ENCODE results near the gene ACSL6.

Gene ACSL6

GRCh38 chr5:132024117-132024435 lies 12.6 kb upstream of the ACSL6 start:
- H3F3A ChIP-seq (ENCODE audit: control insufficient read depth, insufficient read depth), result no peaks in the 10 kb centered on the region
- H3K4me3 ChIP-seq (ENCODE audit: low read length), result no peak overlapping the region
- peaks cover 8% of the 10 kb centered on the region for H3K4me1 ChIP-seq (ENCODE audit: control insufficient read depth, low read length)
- no peak for TF ChIP-seq EZH2phosphoT487 (IDR thresholded peaks at IDR 0.05; ENCODE audit: borderline replicate concordance, low read length)
- TF ChIP-seq CTCF (IDR thresholded peaks at IDR 0.05; ENCODE audit: low read depth, low read length, poor library complexity, severe bottlenecking), result no peak
- H3K9me2 ChIP-seq (replicated peaks; ENCODE audit: control insufficient read depth, low read length), result no peaks in the 10 kb centered on the region
- no peak overlapping the region for H3K4me2 ChIP-seq (ENCODE audit: low read length)
- no peaks in the 10 kb centered on the region for H3K79me2 ChIP-seq (ENCODE audit: control insufficient read depth, low read length)
- no peak overlapping the region for H3K27ac ChIP-seq (ENCODE audit: low read depth, low read length)
- H3K27me3 ChIP-seq (ENCODE audit: control insufficient read depth, low read length), result peaks cover 19% of the 10 kb centered on the region
- no peaks in the 10 kb centered on the region for H3K9me3 ChIP-seq (ENCODE audit: control insufficient read depth, insufficient read depth, low read length)
- no peaks in the 10 kb centered on the region for H4K20me1 ChIP-seq (ENCODE audit: control insufficient read depth, insufficient read depth, low read depth, low read length)
- no peaks in the 10 kb centered on the region for H3K36me3 ChIP-seq (ENCODE audit: control insufficient read depth, low read length)

GRCh38 chr5:132023258-132024116 lies 12.0 kb upstream of the ACSL6 start:
- Histone ChIP-seq H3F3A (ENCODE audit: control insufficient read depth, insufficient read depth) (no peaks in the 10 kb centered on the region), H3K9me2 (replicated peaks; ENCODE audit: control insufficient read depth, low read length) (no peaks in the 10 kb centered on the region), H3K36me3 (ENCODE audit: control insufficient read depth, low read length) (no peaks in the 10 kb centered on the region), H3K4me2 (ENCODE audit: low read length) (no peak overlapping the region), H4K20me1 (ENCODE audit: control insufficient read depth, insufficient read depth, low read depth, low read length) (no peaks in the 10 kb centered on the region), H3K79me2 (ENCODE audit: control insufficient read depth, low read length) (no peaks in the 10 kb centered on the region), H3K4me1 (ENCODE audit: control insufficient read depth, low read length) (peaks cover 8% of the 10 kb centered on the region), H3K27me3 (ENCODE audit: control insufficient read depth, low read length) (peaks cover 19% of the 10 kb centered on the region), H3K9me3 (ENCODE audit: control insufficient read depth, insufficient read depth, low read length) (no peaks in the 10 kb centered on the region), H3K4me3 (ENCODE audit: low read length) (no peak overlapping the region), H3K27ac (ENCODE audit: low read depth, low read length) (no peak overlapping the region)
- TF ChIP-seq CTCF (IDR thresholded peaks at IDR 0.05; ENCODE audit: low read depth, low read length, poor library complexity, severe bottlenecking) (no peak), EZH2phosphoT487 (IDR thresholded peaks at IDR 0.05; ENCODE audit: borderline replicate concordance, low read length) (no peak)

- no peaks in the 10 kb centered on the region for H3K79me2 ChIP-seq (ENCODE audit: control insufficient read depth, low read length)
- H4K20me1 ChIP-seq (ENCODE audit: control insufficient read depth, insufficient read depth, low read depth, low read length), result no peaks in the 10 kb centered on the region
- H3K4me1 ChIP-seq (ENCODE audit: control insufficient read depth, low read length), result peaks cover 12% of the 10 kb centered on the region
- no peaks in the 10 kb centered on the region for H3K9me3 ChIP-seq (ENCODE audit: control insufficient read depth, insufficient read depth, low read length)
- H3K27me3 ChIP-seq (ENCODE audit: control insufficient read depth, low read length), result peaks cover 19% of the 10 kb centered on the region
- no peak overlapping the region for H3K27ac ChIP-seq (ENCODE audit: low read depth, low read length)
- H3K9me2 ChIP-seq (replicated peaks; ENCODE audit: control insufficient read depth, low read length), result no peaks in the 10 kb centered on the region
- H3F3A ChIP-seq (ENCODE audit: control insufficient read depth, insufficient read depth), result no peaks in the 10 kb centered on the region
- no peak overlapping the region for H3K4me2 ChIP-seq (ENCODE audit: low read length)
- no peak overlapping the region for H3K4me3 ChIP-seq (ENCODE audit: low read length)
- TF ChIP-seq EZH2phosphoT487 (IDR thresholded peaks at IDR 0.05; ENCODE audit: borderline replicate concordance, low read length) (no peak), CTCF (IDR thresholded peaks at IDR 0.05; ENCODE audit: low read depth, low read length, poor library complexity, severe bottlenecking) (no peak)
- no peaks in the 10 kb centered on the region for H3K36me3 ChIP-seq (ENCODE audit: control insufficient read depth, low read length)
Measured at GRCh38 chr5:132022737-132023136, 11.3 kb upstream of the ACSL6 start.
